Stimulated activated CD8-positive, alpha-beta memory T cell treated with anti-CD3 and anti-CD28 coated beads, Interleukin-12 subunit alpha, Interleukin-12 subunit beta, amount 100 ng/mL, for 24 hours (primary cell): ENCODE measurements around the gene GTF2F2.

Experiments
- DNase-seq: peaks from one replicate; pipeline ENCODE4 v3.0.0-alpha.2; 2020; ENCODE audit errors: extremely low read depth

GTF2F2 gene

GRCh38 chr13:45301263-45301662 lies 181.0 kb downstream of the GTF2F2 start:
- DNase-seq: no peak

- no peak for DNase-seq
These were observed 182.2 kb downstream of the GTF2F2 start for GRCh38 chr13:45302507-45302906.

DNA sequence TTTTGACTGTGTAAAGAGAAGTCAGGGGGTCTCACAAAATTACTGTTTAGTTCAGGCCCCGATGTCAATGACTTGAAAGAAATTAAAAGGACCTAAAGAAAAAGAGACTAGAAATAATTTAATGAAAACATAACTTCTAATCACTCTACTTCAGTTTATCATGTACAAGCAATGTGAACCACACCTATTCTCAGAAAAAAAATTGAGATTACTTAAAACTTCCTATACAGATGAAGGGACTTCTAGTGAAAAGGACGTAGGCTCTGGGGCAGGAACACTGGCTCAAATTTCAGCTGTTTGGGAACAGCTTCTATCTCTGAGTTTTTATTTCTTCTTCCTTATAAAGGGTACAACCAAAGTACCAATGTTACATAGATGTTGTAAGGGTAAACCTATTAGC lies 182.7 kb downstream of the GTF2F2 start:
- DNase-seq: no peak

- DNase-seq: no peak
These were observed 183.6 kb downstream of the GTF2F2 start for GRCh38 chr13:45303866-45304265.

DNA sequence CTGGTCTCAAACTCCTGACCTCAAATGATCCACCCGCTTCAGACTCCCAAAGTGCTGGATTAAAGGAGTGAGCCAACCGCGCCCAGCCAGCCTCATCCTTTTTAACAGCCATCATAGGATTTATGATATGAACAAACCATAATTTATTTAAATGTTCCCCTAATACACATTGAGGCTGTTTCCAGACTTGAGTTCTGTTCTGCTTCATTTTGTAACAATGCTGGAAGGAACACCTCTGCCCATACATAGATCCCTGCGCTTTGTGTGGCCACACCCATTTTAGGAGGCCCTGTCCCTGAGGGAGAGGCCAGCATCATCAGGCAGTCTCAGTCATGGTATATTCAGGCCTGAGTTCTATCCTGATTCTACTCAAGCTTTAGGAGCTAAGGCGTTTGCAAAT lies 184.8 kb downstream of the GTF2F2 start:
- no peak for DNase-seq

DNA sequence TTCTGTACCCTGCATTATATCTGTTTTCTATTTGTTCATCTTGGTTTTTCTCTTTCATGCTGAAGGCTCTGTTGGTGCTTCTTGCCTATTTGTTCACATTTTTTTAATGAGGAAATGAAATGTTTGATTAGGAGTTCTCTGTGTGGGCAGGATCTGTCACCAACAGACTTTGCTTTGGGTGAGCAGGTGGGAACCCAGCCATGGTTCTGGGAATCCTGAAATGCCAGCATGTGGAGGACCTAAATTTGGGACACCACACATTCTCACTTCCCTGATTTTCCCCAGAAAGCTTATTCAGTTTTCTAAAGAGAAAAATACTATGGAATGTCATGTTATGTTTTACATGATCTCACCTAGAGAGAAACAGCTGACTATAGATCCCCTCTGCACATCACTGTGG lies 186.7 kb downstream of the GTF2F2 start:
- DNase-seq: no peak

GRCh38 chr13:45310341-45311131 lies 190.2 kb downstream of the GTF2F2 start:
- DNase-seq: no peak

GRCh38 chr13:45314822-45315221 lies 194.5 kb downstream of the GTF2F2 start:
- DNase-seq: no peak

DNA sequence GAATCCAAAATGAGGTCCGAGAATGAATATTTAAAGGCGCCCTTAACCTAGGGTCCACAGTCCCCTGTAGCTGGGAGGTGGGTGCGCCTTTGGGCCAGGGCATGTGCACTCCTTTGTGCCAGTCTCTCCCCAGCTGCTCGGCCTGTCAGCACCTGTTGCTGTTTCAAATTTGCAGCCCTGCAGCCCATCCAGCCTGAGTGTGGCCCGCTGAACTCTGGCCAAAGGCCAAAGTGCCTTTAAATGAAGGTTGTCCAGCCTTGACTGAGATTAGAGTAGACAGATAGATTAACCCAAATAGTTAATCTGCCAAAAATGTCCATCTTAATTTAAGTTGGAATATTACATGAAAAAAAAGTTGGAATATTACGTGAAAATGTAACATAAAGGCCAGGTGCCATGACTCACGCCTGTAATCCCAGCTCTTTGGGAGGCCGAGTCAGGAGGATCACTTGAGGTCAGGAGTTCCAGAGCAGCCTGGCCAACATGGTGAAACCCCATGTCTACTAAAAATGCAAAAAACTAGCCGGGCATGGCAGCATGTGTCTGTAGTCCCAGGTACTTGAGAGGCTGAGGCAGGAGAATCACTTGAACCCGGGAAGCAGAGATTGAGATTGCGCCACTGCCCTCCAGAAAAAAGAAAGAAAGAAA lies 195.3 kb downstream of the GTF2F2 start:
- DNase-seq: no peak

DNA sequence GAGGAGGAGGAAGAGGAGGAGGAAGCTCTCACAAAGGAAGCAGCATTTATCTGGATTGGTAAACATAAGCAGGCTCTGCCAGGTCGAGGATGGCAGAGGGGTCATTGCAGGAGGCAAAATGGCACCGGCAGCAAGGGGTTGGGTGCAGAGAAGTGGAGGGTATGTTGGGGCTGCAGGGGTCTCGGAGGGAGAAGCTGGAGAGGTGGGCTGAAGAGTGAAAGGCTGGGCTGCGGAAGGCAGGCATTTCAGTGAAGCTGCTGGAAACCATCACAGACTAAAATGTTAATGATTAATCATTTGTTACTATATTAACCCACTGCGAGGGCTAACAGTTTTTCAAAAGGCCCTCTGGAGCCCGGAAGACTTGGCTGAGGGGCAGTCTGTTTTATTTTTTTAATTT lies 196.0 kb downstream of the GTF2F2 start:
- DNase-seq: no peak

DNA sequence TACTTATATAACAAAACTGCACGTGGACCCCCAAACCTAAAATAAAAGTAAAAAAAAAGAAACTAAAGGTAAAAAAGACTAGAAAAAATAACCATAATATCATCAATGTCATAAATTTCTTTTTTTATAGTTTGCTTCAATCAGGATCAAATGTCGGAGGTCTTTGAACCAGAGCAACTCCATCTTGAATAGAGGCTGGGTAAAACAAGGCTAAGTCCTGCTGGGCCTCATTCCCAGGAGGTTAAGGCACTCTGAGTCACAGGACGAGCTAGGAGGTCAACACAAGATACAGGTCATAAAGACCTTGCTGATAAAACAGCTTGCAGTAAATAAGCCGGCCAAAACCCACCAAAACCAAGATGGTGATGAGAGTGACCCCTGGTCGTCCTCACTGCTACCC lies 196.7 kb downstream of the GTF2F2 start:
- DNase-seq: no peak

DNA sequence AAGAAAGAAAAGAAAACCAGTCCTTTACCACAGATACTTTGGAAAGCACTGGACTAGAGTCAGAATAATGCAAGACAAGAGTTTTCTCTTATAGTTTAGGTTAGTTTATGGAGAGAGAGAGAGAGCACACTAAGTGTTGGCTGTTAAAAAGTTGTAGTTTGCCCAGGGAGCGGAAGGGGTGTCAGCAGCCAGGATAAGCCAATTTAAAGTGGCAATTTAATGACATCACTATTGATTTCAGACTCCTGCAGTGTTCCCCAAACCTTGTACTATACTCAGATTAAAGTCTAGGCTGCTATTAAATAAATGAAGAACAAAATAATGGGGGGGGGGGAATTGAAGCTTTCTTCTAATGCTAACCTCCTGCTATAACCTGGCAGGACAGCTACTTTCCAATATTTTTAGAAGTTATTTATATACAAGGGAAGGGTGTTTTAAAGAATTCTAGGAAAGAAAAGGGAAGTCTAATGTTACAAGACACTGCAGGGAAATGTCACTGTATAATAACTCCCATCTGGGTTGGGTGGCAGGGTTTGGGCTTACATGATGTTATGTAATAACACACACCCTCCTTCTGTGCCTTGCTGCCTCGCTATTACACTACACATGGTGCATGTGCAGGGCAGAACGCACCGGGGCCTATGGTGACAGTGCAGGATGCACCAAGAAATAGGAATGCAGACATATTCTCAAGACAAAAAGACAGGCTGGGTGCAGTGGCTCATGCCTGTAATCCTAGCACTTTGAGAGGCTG lies 200.7 kb downstream of the GTF2F2 start:
- no peak for DNase-seq

DNA sequence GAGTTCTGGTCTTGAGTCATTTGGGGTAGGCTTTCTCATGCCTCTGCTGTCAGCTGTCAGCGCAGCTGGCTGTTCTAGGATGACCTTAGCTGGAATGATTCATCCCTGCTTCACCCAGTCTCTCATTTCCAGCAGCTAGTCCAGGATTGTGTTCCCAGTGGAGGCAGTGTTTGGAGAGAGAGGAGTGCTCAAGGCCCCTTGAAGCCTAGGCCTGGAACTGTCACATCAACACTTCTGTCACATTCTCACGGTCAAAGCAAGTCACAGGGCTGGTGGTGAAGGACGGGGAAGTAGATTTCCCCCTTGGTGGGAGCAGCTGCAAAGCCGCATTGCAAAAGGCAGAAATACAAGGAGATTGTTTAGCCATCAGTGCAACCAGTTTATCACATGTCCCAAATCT lies 205.5 kb downstream of the GTF2F2 start:
- DNase-seq: no peak

DNA sequence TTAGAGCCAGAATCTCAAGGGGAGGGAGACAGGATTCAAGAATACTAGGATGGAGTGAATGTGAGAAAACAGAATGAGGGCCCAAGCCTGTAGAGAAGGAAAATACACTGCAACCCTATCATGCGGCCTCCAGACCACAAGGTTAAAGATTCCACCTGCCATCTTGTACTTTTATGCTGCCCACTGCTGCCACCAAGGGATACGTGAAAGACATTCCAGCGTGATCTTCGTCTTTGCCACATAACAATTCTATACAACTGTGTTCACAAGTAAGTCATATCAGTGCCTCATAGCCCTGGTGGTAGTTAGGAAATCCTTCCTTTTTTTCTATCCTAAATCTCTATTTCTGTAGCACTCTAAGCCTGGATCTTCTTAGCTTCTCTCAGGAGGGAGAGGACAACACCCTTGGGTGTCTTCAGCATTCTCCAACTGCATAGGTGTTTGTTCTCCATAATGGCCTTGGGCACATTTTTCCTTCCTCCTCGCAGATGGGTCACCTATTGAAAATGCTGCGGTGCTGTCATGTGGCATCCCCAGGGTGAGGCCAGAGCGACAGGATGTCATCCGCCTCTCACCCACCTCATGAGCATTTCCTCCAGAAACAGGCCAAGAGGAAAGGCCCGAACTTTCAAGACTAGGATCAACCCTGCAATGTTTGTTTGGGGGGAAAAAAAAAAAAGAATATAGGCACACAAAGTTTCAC lies 207.1 kb downstream of the GTF2F2 start:
- DNase-seq: no peak

GRCh38 chr13:45328661-45329111 lies 208.4 kb downstream of the GTF2F2 start:
- no peak for DNase-seq

- DNase-seq: no peak
These were observed 210.9 kb downstream of the GTF2F2 start for GRCh38 chr13:45331123-45331619.

DNA sequence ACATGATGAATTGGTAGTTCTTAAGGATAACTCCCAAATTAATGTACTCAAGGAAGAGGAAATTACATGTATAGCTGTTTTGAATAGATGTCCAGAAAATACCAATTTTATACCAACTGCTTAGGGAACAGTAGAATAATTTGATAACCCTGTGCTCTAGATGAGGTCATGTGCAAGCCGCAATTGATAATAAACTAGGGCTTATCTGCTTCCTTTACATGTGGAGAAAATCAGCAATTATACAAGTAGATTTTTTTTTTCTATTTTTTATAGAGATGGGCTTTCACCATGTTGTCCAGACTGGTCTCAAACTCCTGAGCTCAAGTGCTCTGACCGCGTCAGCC lies 211.4 kb downstream of the GTF2F2 start:
- DNase-seq: no peak

DNA sequence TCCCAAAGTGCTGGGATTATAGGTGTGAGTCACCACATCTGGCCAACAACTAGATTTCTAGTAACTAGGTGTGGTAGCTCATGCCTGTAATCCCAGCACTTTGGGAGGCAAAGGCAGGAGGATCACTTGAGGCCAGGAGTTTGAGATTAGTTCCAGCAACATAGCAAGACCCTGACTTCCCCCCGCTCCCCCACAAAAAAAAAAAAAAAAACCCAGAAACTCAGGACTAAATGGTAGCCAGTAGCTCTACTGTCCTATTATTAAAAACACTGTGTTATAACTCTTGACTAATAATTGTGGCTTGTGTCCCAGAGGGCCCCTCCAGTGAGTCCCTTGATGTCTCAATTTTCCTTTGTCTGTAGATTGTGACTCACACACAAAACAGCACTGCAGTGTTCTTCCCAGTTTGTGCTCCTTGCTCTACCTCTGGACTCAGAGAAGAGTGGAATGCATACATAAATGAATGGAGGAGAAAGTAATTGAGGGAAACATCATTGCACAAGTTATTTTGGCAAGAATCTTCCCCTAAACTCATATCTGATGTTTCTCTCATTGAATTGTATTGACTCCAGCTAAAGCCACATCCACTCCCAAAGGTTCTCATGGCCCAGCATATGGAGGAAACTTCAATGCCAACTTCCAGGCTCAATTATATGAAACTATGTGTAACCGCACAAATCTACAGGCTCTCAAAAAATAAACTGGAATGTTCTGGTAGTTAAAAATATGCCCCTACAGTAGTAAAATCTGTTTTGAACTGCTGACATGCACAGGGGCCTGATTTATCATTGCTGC lies 211.9 kb downstream of the GTF2F2 start:
- no peak for DNase-seq

DNA sequence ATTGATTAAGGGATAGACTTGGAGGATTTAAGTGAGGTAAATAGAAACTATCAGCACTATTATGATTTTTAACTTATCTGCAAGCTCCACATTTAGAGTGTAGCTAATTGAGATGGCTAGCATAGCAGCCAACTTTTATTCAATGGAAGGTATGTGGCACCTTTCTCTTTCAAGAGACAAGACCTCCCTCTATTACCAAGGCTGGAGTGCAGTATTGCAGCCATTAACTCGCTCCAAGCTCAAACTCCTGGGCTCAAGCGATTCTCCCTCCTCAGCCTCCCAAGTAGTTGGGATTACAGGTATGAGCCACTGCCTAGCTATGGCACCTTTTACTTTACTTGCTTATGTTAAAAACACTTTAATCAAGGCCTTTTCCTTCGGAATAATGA lies 212.5 kb downstream of the GTF2F2 start:
- no peak for DNase-seq

DNA sequence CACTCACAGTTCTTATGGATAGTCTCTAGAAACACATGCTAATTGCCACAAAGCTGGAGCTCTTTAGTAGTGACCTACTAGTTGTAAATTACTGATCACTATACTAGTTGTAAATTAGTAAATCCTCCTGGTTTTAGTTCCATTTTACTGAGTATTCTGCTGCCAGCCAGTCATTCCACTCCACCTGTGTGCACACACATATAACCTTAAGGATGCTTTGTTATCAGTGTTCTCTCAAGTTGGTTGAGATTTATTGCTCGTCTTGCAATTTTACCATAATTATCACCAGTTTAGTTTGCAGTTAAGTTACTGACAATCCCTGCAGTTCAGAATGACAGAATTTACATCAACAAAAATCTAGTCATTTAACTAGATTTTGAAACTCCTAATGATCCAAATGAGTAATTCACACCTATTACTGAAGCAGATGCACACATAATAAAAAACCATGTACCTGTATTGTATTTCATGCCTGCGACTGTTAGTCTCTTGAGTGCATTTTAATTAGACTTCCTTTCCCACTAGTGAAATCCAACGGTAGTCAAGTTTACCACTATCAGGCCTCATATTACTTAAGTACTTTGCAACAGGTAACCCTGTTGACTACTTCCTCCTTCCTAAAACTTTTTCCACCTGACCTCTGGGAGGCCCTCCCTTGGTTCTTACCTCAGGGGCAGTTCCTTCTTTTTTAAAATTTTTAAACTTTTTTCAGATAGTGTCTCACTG lies 213.1 kb downstream of the GTF2F2 start:
- DNase-seq: no peak
